ENCODE measurements around the gene ZNF276.
"Not testable (repeated sequence)": the region's sequence is repeated elsewhere in the genome, so short reads cannot be mapped to it uniquely, and the experiment has no call there.

Gene ZNF276

GRCh38 chr16:89691986-89692569 is 29.3 kb upstream of the ZNF276 start:
- CTCF ChIA-PET, result interaction anchor here (0.7 kb wide), 1 partner anchor 8 kb away, joined by 4 read pairs; no protein-coding TSS in a partner anchor
- POLR2A ChIA-PET (ENCODE audit: low non-redundant PET), result no interaction called here
- H3K27ac ChIP-seq, result no peak overlapping the region

GRCh38 chr16:89693289-89693731 is 28.0 kb upstream of the ZNF276 start:
- ChIA-PET CTCF (no interaction called here), POLR2A (ENCODE audit: low non-redundant PET) (no interaction called here)
- TF ChIP-seq CTCF (conservative IDR thresholded peaks at IDR 0.05; ENCODE audit: low read depth), result no peak
- no peak for DNase-seq (ENCODE audit: low spot score)
- peak overlapping the region; percentile 56 for H3K27ac ChIP-seq

More at GRCh38 chr16:89691986-89692569, 29.3 kb upstream of the ZNF276 start:
- DNase-seq (ENCODE audit: low spot score), result no peak
- no peak for TF ChIP-seq CTCF (conservative IDR thresholded peaks at IDR 0.05; ENCODE audit: low read depth)

- ChIA-PET CTCF (interaction anchor here (0.6 kb wide), 1 partner anchor 23 kb away, joined by 3 read pairs; no protein-coding TSS in a partner anchor), POLR2A (ENCODE audit: low non-redundant PET) (interaction anchor here (1.3 kb wide), 1 partner anchor 8 kb away, joined by 4 read pairs; the partner anchor contains the start of gene CDK10)
- no peak for TF ChIP-seq CTCF (conservative IDR thresholded peaks at IDR 0.05; ENCODE audit: low read depth)
- DNase-seq (ENCODE audit: low spot score), result no peak
- peak overlapping the region; percentile 56 for H3K27ac ChIP-seq
Measured at GRCh38 chr16:89693931-89694783, 27.2 kb upstream of the ZNF276 start.

GRCh38 chr16:89694784-89695085 is 26.6 kb upstream of the ZNF276 start:
- POLR2A ChIA-PET (ENCODE audit: low non-redundant PET), result interaction anchor here (1.3 kb wide), 1 partner anchor 8 kb away, joined by 4 read pairs; the partner anchor contains the start of gene CDK10
- not testable (repeated sequence) for DNase-seq (ENCODE audit: low spot score)
- H3K27ac ChIP-seq, result peak overlapping the region; percentile 56
- CTCF ChIA-PET, result interaction anchor here (0.6 kb wide), 1 partner anchor 23 kb away, joined by 3 read pairs; no protein-coding TSS in a partner anchor

- TF ChIP-seq CTCF (conservative IDR thresholded peaks at IDR 0.05; ENCODE audit: low read depth), result no peak
- CTCF ChIA-PET, result no interaction called here
- DNase-seq (ENCODE audit: low spot score), result no peak
- POLR2A ChIA-PET (ENCODE audit: low non-redundant PET), result interaction anchor here (1.3 to 1.4 kb wide), 2 partner anchors 9 kb away, joined by 3 to 4 read pairs; partner anchors contain the start of gene CDK10
- H3K27ac ChIP-seq, result peak overlapping the region; percentile 56
Measured at GRCh38 chr16:89695086-89695874, 26.1 kb upstream of the ZNF276 start.

GRCh38 chr16:89695875-89696669 is 25.3 kb upstream of the ZNF276 start:
- ChIA-PET POLR2A (ENCODE audit: low non-redundant PET) (interaction anchor here (1.4 kb wide), 1 partner anchor 10 kb away, joined by 3 read pairs; the partner anchor contains the start of gene CDK10), CTCF (no interaction called here)
- peak overlapping the region; percentile 56 for H3K27ac ChIP-seq
- no peak for TF ChIP-seq CTCF (conservative IDR thresholded peaks at IDR 0.05; ENCODE audit: low read depth)
- no peak for DNase-seq (ENCODE audit: low spot score)
